GM12891 (cell line): ENCODE data around the gene ZCCHC24.

Experiments used
- PAX5 ChIP-seq: IDR thresholded peaks from 2 replicates; pipeline ENCODE4 v1.6.1; 2011; ENCODE audit warnings: low read length, moderate library complexity, mild to moderate bottlenecking; ENCODE audit not compliant: insufficient read depth, severe bottlenecking
- POLR2A ChIP-seq: IDR thresholded peaks from 2 replicates; pipeline ENCODE4 v1.6.1; 2011; ENCODE audit warnings: low read depth, low read length, control low read depth
- POLR2AphosphoS5 ChIP-seq: IDR thresholded peaks from 2 replicates; pipeline ENCODE4 v1.6.1; 2011; ENCODE audit warnings: low read depth, low read length, control low read depth
- POU2F2 ChIP-seq: IDR thresholded peaks from 2 replicates; pipeline ENCODE4 v1.6.1; 2011; ENCODE audit warnings: low read depth, mild to moderate bottlenecking, control low read depth, low read length, moderate library complexity
- SPI1 ChIP-seq: IDR thresholded peaks from 2 replicates; pipeline ENCODE4 v1.6.1; 2011; ENCODE audit warnings: low read depth, low read length, control low read depth

GRCh38 chr10:79473496-79474095 is 28.2 kb upstream of the ZCCHC24 start:
- no peak for TF ChIP-seq POLR2AphosphoS5
- no peak for TF ChIP-seq POLR2A
- TF ChIP-seq PAX5 = no peak
- no peak for TF ChIP-seq SPI1
- no peak for TF ChIP-seq POU2F2
